Measurements from ENCODE around the gene STARD3.

STARD3 gene

GRCh38 chr17:39662551-39663339, 25.8 kb downstream of the STARD3 start:
- H3K4me3 ChIP-seq (ENCODE audit: low read depth in 1 of 2, low read length in 1 of 2), result no peak overlapping the region
- peaks cover 32% of the 10 kb centered on the region for H3K27me3 ChIP-seq
- no peak for TF ChIP-seq CTCF (IDR thresholded peaks at IDR 0.05)
- H3K4me1 ChIP-seq (ENCODE audit: control insufficient read depth in 1 of 2, insufficient read depth in 1 of 2, low read depth in 1 of 2, low read length in 1 of 2), result peaks cover 0 to 5% of the 10 kb centered on the region in 2 experiments
- H3K27ac ChIP-seq, result no peak overlapping the region
- peaks cover 65% of the 10 kb centered on the region for H3K36me3 ChIP-seq
- H3K9me3 ChIP-seq, result no peaks in the 10 kb centered on the region

DNA sequence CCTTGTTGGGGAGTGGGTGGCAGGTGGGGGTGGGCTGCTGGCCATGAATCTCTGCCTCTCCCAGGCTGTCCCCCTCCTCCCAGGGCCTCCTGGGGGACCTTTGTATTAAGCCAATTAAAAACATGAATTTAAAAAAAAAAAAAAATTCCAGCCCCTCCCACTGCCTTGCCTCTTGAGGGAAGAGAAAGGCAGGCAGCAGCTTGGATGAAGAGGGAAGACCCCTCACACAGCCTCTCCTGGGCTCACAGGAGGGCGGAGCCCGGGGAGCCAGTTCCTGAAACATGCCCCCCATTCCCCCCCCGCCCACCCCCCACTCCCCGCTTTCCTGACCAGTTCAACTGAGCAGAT, 26.4 kb downstream of the STARD3 start:
- TF ChIP-seq CTCF (IDR thresholded peaks at IDR 0.05), result no peak
- peaks cover 59% of the 10 kb centered on the region for H3K36me3 ChIP-seq
- H3K4me1 ChIP-seq (ENCODE audit: control insufficient read depth in 1 of 2, insufficient read depth in 1 of 2, low read depth in 1 of 2, low read length in 1 of 2), result peaks cover 2 to 11% of the 10 kb centered on the region in 2 experiments
- no peak overlapping the region for H3K27ac ChIP-seq
- no peak overlapping the region for H3K4me3 ChIP-seq (ENCODE audit: low read depth in 1 of 2, low read length in 1 of 2)
- no peaks in the 10 kb centered on the region for H3K9me3 ChIP-seq
- H3K27me3 ChIP-seq, result peaks cover 38% of the 10 kb centered on the region

GRCh38 chr17:39663688-39664580, 27.0 kb downstream of the STARD3 start:
- no peaks in the 10 kb centered on the region for H3K9me3 ChIP-seq
- no peak overlapping the region for H3K27ac ChIP-seq
- H3K27me3 ChIP-seq, result peaks cover 44% of the 10 kb centered on the region
- no peak for TF ChIP-seq CTCF (IDR thresholded peaks at IDR 0.05)
- H3K36me3 ChIP-seq, result peaks cover 53% of the 10 kb centered on the region
- H3K4me3 ChIP-seq (ENCODE audit: low read depth in 1 of 2, low read length in 1 of 2), result no peak overlapping the region
- peaks cover 6 to 13% of the 10 kb centered on the region in 2 experiments for H3K4me1 ChIP-seq (ENCODE audit: control insufficient read depth in 1 of 2, insufficient read depth in 1 of 2, low read depth in 1 of 2, low read length in 1 of 2)

- no peak for TF ChIP-seq CTCF (IDR thresholded peaks at IDR 0.05)
- no peak within 1 kb of the TSS for H3K4me3 ChIP-seq (ENCODE audit: low read depth in 1 of 2, low read length in 1 of 2)
- H3K9me3 ChIP-seq, result no peaks in the 10 kb centered on the region
- H3K36me3 ChIP-seq, result peaks cover 43% of the 10 kb centered on the region
- peaks cover 53% of the 10 kb centered on the region for H3K27me3 ChIP-seq
- H3K4me1 ChIP-seq (ENCODE audit: control insufficient read depth in 1 of 2, insufficient read depth in 1 of 2, low read depth in 1 of 2, low read length in 1 of 2), result peaks cover 6 to 13% of the 10 kb centered on the region in 2 experiments
- no peak within 1 kb of the TSS for H3K27ac ChIP-seq
Observed at GRCh38 chr17:39664581-39665561, 27.9 kb downstream of the STARD3 start, which contains the start of gene TCAP. TSS of gene TCAP (plus strand) at chr17:39665349. CDS start at chr17:39665360, 11 bp downstream.
